Measurements from ENCODE around the gene TMEM43.
A peak's percentile ranks its signal among the peaks of the same experiment; 100 is the strongest.

The TMEM43 gene

DNA sequence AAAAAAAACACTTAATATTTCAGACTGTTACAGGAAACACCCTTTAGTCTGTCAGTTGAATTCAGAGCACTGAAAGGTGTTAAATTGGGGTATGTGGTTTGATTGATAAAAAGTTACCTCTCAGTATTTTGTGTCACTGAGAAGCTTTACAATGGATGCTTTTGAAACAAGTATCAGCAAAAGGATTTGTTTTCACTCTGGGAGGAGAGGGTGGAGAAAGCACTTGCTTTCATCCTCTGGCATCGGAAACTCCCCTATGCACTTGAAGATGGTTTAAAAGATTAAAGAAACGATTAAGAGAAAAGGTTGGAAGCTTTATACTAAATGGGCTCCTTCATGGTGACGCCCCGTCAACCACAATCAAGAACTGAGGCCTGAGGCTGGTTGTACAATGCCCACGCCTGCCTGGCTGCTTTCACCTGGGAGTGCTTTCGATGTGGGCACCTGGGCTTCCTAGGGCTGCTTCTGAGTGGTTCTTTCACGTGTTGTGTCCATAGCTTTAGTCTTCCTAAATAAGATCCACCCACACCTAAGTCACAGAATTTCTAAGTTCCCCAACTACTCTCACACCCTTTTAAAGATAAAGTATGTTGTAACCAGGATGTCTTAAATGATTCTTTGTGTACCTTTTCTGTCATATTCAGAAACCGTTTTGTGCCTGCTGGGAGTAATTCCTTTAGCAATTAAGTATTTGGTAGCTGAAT lies 17.9 kb downstream of the TMEM43 start:
- DNase-seq (ENCODE audit: low read depth) = no peak
- no peak overlapping the region for H3K4me3 ChIP-seq (ENCODE audit: control insufficient read depth, low read depth, low read length)
- TF ChIP-seq, protein P1, sequence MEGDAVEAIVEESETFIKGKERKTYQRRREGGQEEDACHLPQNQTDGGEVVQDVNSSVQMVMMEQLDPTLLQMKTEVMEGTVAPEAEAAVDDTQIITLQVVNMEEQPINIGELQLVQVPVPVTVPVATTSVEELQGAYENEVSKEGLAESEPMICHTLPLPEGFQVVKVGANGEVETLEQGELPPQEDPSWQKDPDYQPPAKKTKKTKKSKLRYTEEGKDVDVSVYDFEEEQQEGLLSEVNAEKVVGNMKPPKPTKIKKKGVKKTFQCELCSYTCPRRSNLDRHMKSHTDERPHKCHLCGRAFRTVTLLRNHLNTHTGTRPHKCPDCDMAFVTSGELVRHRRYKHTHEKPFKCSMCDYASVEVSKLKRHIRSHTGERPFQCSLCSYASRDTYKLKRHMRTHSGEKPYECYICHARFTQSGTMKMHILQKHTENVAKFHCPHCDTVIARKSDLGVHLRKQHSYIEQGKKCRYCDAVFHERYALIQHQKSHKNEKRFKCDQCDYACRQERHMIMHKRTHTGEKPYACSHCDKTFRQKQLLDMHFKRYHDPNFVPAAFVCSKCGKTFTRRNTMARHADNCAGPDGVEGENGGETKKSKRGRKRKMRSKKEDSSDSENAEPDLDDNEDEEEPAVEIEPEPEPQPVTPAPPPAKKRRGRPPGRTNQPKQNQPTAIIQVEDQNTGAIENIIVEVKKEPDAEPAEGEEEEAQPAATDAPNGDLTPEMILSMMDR (IDR thresholded peaks at IDR 0.05; ENCODE audit: control insufficient read depth, insufficient read depth, low read depth, low read length, missing control alignments) = no peak

DNA sequence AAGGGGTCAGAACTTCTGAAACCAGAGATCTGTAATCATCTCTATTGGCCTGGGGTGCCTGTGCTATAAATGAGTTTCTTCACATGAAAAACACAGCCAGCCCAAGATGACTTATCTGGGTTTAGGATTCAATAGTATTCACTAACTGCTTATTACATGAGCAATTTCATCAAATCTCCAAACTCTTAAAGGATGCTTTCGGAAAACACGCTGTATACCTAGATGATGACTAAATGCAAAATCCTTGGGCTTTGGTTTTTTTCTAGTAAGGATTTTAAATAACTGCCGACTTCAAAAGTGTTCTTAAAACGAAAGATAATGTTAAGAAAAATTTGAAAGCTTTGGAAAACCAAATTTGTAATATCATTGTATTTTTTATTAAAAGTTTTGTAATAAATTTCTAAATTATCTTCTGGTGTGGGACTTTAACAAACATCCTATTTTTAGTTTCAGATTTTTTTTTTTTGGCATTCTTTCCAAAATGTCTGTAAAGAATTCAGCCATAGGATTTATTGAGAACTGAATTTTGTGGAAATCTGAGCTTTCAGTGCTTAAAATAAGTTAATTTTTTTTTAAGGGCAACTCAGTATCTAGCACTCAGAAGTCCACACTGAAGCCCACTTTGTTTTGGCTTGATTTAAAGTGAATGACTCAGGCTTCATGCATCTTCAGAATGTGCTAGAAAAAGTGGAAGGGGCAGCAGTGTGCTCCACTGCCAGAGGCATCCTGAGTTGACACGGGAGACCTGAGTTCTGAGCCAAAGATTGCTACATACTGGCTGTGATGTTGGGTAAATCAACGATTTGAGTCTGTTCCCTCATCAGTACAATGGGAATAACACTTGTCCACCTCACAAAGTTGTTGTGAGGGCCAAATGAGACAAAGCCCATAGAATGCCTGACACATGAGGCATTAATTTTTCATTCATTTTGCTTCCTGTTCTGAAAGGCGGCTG lies 18.7 kb downstream of the TMEM43 start:
- H3K4me3 ChIP-seq (ENCODE audit: control insufficient read depth, low read depth, low read length) = no peak overlapping the region
- TF ChIP-seq, protein P1 (IDR thresholded peaks at IDR 0.05; ENCODE audit: control insufficient read depth, insufficient read depth, low read depth, low read length, missing control alignments) = no peak
- DNase-seq (ENCODE audit: low read depth) = peak; percentile 87

- peak; percentile 99 for DNase-seq (ENCODE audit: low read depth)
- TF ChIP-seq, protein P1 (IDR thresholded peaks at IDR 0.05; ENCODE audit: control insufficient read depth, insufficient read depth, low read depth, low read length, missing control alignments) = no peak
- peak overlapping the region; percentile 11; the same call in 1 of the 2 replicates for H3K4me3 ChIP-seq (ENCODE audit: control insufficient read depth, low read depth, low read length)
Measured at GRCh38 chr3:14144423-14145075, 19.7 kb downstream of the TMEM43 start.

DNA sequence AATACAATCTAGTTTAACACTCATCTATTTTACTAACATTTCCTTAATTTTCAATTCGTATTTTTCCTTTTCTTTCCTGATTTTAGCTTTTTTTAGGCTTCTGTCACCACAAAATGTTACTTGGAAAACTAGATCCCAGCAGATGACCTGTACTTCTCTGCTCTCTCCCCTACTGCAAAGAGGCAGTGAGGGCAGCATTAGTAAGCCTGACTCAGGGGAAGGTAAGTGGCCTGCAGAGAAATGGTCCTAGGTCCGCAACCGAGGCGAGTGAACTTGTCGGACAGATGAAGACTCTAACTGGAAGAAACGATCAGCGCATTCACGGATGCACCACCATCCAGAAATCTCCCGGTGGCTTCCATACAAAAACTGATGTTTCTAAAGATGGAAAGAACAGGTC lies 20.4 kb downstream of the TMEM43 start:
- TF ChIP-seq, protein P1 (IDR thresholded peaks at IDR 0.05; ENCODE audit: control insufficient read depth, insufficient read depth, low read depth, low read length, missing control alignments) = no peak
- no peak overlapping the region for H3K4me3 ChIP-seq (ENCODE audit: control insufficient read depth, low read depth, low read length)
- DNase-seq (ENCODE audit: low read depth) = no peak

- TF ChIP-seq, protein P1 (IDR thresholded peaks at IDR 0.05; ENCODE audit: control insufficient read depth, insufficient read depth, low read depth, low read length, missing control alignments) = no peak
- no peak for DNase-seq (ENCODE audit: low read depth)
- H3K4me3 ChIP-seq (ENCODE audit: control insufficient read depth, low read depth, low read length) = no peak overlapping the region
Measured at GRCh38 chr3:14145670-14146380, 21.0 kb downstream of the TMEM43 start.
